Endothelial cell of umbilical vein (primary cell): Measurements from ENCODE around the gene ATRNL1. TPM values are rescaled to one million over a fixed set of nuclear protein-coding genes. Genes with fewer than 3 reads are reported as not detected.

Experiments used
- BruUV-seq: library from RNA; stranded (reverse); fragments of 400-500 nt; replicated peaks from 2 replicates; lab custom pipeline; 2021; lab: Mats Ljungman, UMichigan
- CTCF ChIA-PET: fragments of 300-600, 350-600 bp; sonication (Branson Sonifier 250); formaldehyde crosslinking; loops from one replicate; lab custom pipeline; 2021; ENCODE audit warnings: antibody characterized with exemption, inconsistent platforms; lab: Charles Lee
- POLR2A ChIA-PET: fragments of 300-600, 350-600 bp; sonication (Branson Sonifier 250); formaldehyde crosslinking; loops from one replicate; lab custom pipeline; 2021; ENCODE audit warnings: antibody characterized with exemption, inconsistent platforms; lab: Charles Lee
- DNase-seq: peaks from one replicate; pipeline ENCODE4 v3.0.0-alpha.2; 2011; ENCODE audit warnings: low read depth, low spot score
- FAIRE-seq: peaks from 2 replicates; lab custom pipeline; 2011; peaks lifted over from hg19 to GRCh38; lab: Jason Lieb, UNC
- H2AFZ ChIP-seq: 2 replicates; pipeline ENCODE4 v1.6.0; 2012; ENCODE audit warnings: low read depth, low read length, control low read depth, inconsistent platforms
- H3K27ac ChIP-seq: 2 replicates; pipeline ENCODE4 v1.5.1; 2011; ENCODE audit warnings: low read depth, mild to moderate bottlenecking, control low read depth, low read length, moderate library complexity; ENCODE audit not compliant: insufficient read depth
- H3K27me3 ChIP-seq, 2 experiments: 2 replicates each; pipeline versions ENCODE4 v1.6.0 to v1.6.1; 2011; ENCODE audit warnings: low read length in 2 of 2, mixed read lengths in 1 of 2; ENCODE audit not compliant: control insufficient read depth in 2 of 2, insufficient read depth in 2 of 2
- H3K36me3 ChIP-seq, 2 experiments: 2 replicates in 1 of 2; 3 replicates in 1 of 2; pipeline ENCODE4 v1.5.1; 2011; ENCODE audit warnings: low read length in 2 of 2, mild to moderate bottlenecking in 1 of 2, moderate library complexity in 1 of 2; ENCODE audit not compliant: control insufficient read depth in 2 of 2, insufficient read depth in 2 of 2; ENCODE audit errors: extremely low read depth in 1 of 2
- H3K4me1 ChIP-seq: 3 replicates; pipeline ENCODE4 v1.5.1; 2011; ENCODE audit warnings: mild to moderate bottlenecking, low read length; ENCODE audit not compliant: control insufficient read depth, insufficient read depth; ENCODE audit errors: extremely low read depth
- H3K4me2 ChIP-seq: 2 replicates; pipeline ENCODE4 v1.6.1; 2011; ENCODE audit warnings: low read length, control low read depth, mixed read lengths; ENCODE audit not compliant: insufficient read depth
- H3K4me3 ChIP-seq, 3 experiments: fragments of 200-600 bp in 1 of 3; sonication (generic), shearing (Covaris generic) in 1 of 3; replicated peaks in 1 of 3; 2 replicates each; pipeline ENCODE4 v1.5.1; 2011 to 2016; ENCODE audit warnings: control low read depth in 3 of 3, low read length in 3 of 3, mild to moderate bottlenecking in 2 of 3, inconsistent platforms in 1 of 3, low read depth in 1 of 3, moderate library complexity in 1 of 3; ENCODE audit not compliant: insufficient read depth in 1 of 3
- H3K79me2 ChIP-seq: 2 replicates; pipeline ENCODE4 v1.6.0; 2012; ENCODE audit warnings: low read length, inconsistent platforms; ENCODE audit not compliant: control insufficient read depth, insufficient read depth
- H3K9ac ChIP-seq: replicated peaks from 2 replicates; pipeline ENCODE3; 2011; ENCODE audit warnings: low read length, control low read depth; ENCODE audit not compliant: insufficient read depth; ENCODE audit errors: extremely low read depth
- H3K9me1 ChIP-seq: replicated peaks from 3 replicates; pipeline ENCODE4 v1.6.0; 2011; ENCODE audit warnings: mild to moderate bottlenecking, low read length; ENCODE audit not compliant: control insufficient read depth, insufficient read depth; ENCODE audit errors: extremely low read depth
- H3K9me3 ChIP-seq: replicated peaks from 2 replicates; pipeline ENCODE4 v1.5.1; 2012; ENCODE audit warnings: low read length, inconsistent platforms; ENCODE audit not compliant: control insufficient read depth, insufficient read depth
- H4K20me1 ChIP-seq: replicated peaks from 2 replicates; pipeline ENCODE3; 2011; ENCODE audit warnings: mild to moderate bottlenecking, low read length; ENCODE audit not compliant: control insufficient read depth, insufficient read depth; ENCODE audit errors: extremely low read depth
- EZH2 ChIP-seq: IDR thresholded peaks from 2 replicates; pipeline ENCODE4 v1.6.1; 2012; ENCODE audit warnings: borderline replicate concordance, low read depth, mild to moderate bottlenecking, moderate library complexity, low read length, inconsistent platforms; ENCODE audit not compliant: severe bottlenecking
- FOS ChIP-seq: IDR thresholded peaks from 2 replicates; pipeline ENCODE4 v1.6.1; 2011; ENCODE audit warnings: mild to moderate bottlenecking, low read length, moderate library complexity, borderline replicate concordance; ENCODE audit not compliant: insufficient read depth
- GATA2 ChIP-seq: IDR thresholded peaks from 2 replicates; pipeline ENCODE4 v1.7.0; 2011; ENCODE audit warnings: low read depth, mild to moderate bottlenecking, moderate library complexity, mixed read lengths, low read length; ENCODE audit not compliant: insufficient read length, insufficient read depth
- JUN ChIP-seq: IDR thresholded peaks from 2 replicates; pipeline ENCODE4 v1.6.1; 2011; ENCODE audit warnings: borderline replicate concordance, low read depth; ENCODE audit not compliant: insufficient read length, insufficient read depth
- MYC ChIP-seq: IDR thresholded peaks from one replicate; pipeline ENCODE4 v1.6.1; 2011; ENCODE audit warnings: mild to moderate bottlenecking, low read depth, low read length
- POLR2A ChIP-seq: IDR thresholded peaks from 2 replicates; pipeline ENCODE4 v1.6.1; 2012; ENCODE audit warnings: low read depth, mild to moderate bottlenecking, control low read depth, low read length
- POLR2AphosphoS5 ChIP-seq: IDR thresholded peaks from 2 replicates; pipeline ENCODE4 v1.6.1; 2012; ENCODE audit warnings: low read depth, mild to moderate bottlenecking, control low read depth, low read length, moderate library complexity; ENCODE audit not compliant: insufficient read depth
- dilution Hi-C: fragments of 300-500 bp; cut with MboI; formaldehyde crosslinking; loops from one replicate; pipeline ENCODE4 v1.15.0; 2019; ENCODE audit warnings: low sequenced_read_pairs; ENCODE audit not compliant: extremely low pct_ligation_motif_present
- intact Hi-C: fragments of 100-400 bp; cut with micrococcal nuclease; formaldehyde crosslinking; loops from one replicate; pipeline ENCODE4 v1.10.0; 2022
- polyA plus RNA-seq, 4 experiments: library from polyadenylated mRNA; depleted of rRNA in 3 of 4; stranded (reverse) in 3 of 4; unstranded in 1 of 4; fragments of >200 nt; gene quantifications; 2 replicates each; pipeline versions ENCODE4 v1.2.1 to v1.2.3, GENCODE V29; 2011 to 2012; ENCODE audit warnings: missing spikeins in 1 of 4
- total RNA-seq: library from RNA; stranded (reverse); gene quantifications from 2 replicates; pipeline ENCODE4 v1.2.3, GENCODE V29; 2021
- TF ChIP-seq, protein P1 (sequence below): IDR thresholded peaks from 2 replicates; pipeline ENCODE4 v1.6.1; 2011; ENCODE audit not compliant: insufficient read depth, insufficient read length
- TF ChIP-seq, protein P2 (sequence below), 2 donors: IDR thresholded peaks; 1 replicate in 1 of 2; 2 replicates in 1 of 2; pipeline ENCODE4 v1.5.1; 2011; ENCODE audit warnings: low read length in 2 of 2, mild to moderate bottlenecking in 2 of 2, moderate library complexity in 2 of 2, control low read depth in 1 of 2, inconsistent platforms in 1 of 2, low read depth in 1 of 2; ENCODE audit not compliant: insufficient read depth in 1 of 2; ENCODE audit errors: extremely low read depth in 1 of 2

ATRNL1 gene
- total and polyA plus RNA-seq, 2 donors (not counting 3 experiments of a cell fraction or from before 2014, with no cell fraction given): not detected

- dilution Hi-C loops: no loop called here
- H2AFZ ChIP-seq: no peak overlapping the region
- BruUV-seq: no TSS peak
These were observed 733.2 kb downstream of the ATRNL1 start for GRCh38 chr10:115826396-115826795.

GRCh38 chr10:115827231-115828009 lies 734.3 kb downstream of the ATRNL1 start:
- H3K79me2 ChIP-seq: no peaks in the 10 kb centered on the region
- H3K36me3 ChIP-seq: no peaks in the 10 kb centered on the region
- ChIA-PET CTCF (no interaction called here), POLR2A (no interaction called here)
- no peak overlapping the region for H3K4me2 ChIP-seq
- no peak overlapping the region for H3K4me3 ChIP-seq
- FAIRE-seq (no peak), DNase-seq (no peak)
- H4K20me1 ChIP-seq: no peaks in the 10 kb centered on the region
- no peak overlapping the region for H3K9ac ChIP-seq
- no peak overlapping the region for H3K27ac ChIP-seq
- no peaks in the 10 kb centered on the region for H3K9me1 ChIP-seq
- H3K9me3 ChIP-seq: no peaks in the 10 kb centered on the region
- H2AFZ ChIP-seq: no peak overlapping the region
- no peaks in the 10 kb centered on the region for H3K4me1 ChIP-seq
- BruUV-seq: no TSS peak
- intact Hi-C loops: no loop called here
- TF ChIP-seq MYC (no peak), POLR2A (no peak), EZH2 (no peak), JUN (no peak), GATA2 (no peak), POLR2AphosphoS5 (no peak), FOS (no peak)
- TF ChIP-seq, protein P1, sequence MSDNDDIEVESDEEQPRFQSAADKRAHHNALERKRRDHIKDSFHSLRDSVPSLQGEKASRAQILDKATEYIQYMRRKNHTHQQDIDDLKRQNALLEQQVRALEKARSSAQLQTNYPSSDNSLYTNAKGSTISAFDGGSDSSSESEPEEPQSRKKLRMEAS: no peak
- TF ChIP-seq, protein P2, sequence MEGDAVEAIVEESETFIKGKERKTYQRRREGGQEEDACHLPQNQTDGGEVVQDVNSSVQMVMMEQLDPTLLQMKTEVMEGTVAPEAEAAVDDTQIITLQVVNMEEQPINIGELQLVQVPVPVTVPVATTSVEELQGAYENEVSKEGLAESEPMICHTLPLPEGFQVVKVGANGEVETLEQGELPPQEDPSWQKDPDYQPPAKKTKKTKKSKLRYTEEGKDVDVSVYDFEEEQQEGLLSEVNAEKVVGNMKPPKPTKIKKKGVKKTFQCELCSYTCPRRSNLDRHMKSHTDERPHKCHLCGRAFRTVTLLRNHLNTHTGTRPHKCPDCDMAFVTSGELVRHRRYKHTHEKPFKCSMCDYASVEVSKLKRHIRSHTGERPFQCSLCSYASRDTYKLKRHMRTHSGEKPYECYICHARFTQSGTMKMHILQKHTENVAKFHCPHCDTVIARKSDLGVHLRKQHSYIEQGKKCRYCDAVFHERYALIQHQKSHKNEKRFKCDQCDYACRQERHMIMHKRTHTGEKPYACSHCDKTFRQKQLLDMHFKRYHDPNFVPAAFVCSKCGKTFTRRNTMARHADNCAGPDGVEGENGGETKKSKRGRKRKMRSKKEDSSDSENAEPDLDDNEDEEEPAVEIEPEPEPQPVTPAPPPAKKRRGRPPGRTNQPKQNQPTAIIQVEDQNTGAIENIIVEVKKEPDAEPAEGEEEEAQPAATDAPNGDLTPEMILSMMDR (IDR thresholded peaks at IDR 0.05; ENCODE audit: extremely low read depth in 1 of 2, insufficient read depth in 1 of 2, low read depth in 1 of 2, low read length in 2 of 2): no peak
- H3K27me3 ChIP-seq: no peaks in the 10 kb centered on the region
- dilution Hi-C loops: no loop called here

More at GRCh38 chr10:115826396-115826795, 733.2 kb downstream of the ATRNL1 start:
- Histone ChIP-seq H3K4me2 (no peak overlapping the region), H3K4me3 (no peak overlapping the region), H4K20me1 (no peaks in the 10 kb centered on the region), H3K27ac (no peak overlapping the region), H3K9me3 (no peaks in the 10 kb centered on the region), H3K4me1 (no peaks in the 10 kb centered on the region), H3K27me3 (no peaks in the 10 kb centered on the region), H3K79me2 (no peaks in the 10 kb centered on the region), H3K9ac (no peak overlapping the region), H3K9me1 (no peaks in the 10 kb centered on the region), H3K36me3 (no peaks in the 10 kb centered on the region)
- intact Hi-C loops: no loop called here
- CTCF ChIA-PET: interaction anchor here (1.2 to 1.5 kb wide), 2 partner anchors 10 to 26 kb away, joined by 3 to 5 read pairs; no protein-coding TSS in a partner anchor
- FAIRE-seq: no peak
- no peak for DNase-seq
- POLR2A ChIA-PET: no interaction called here
- no peak for TF ChIP-seq POLR2A
